NCI-H2081 (cell line): ENCODE data around the gene GALR3.
"Not testable (repeated sequence)": the region's sequence is repeated elsewhere in the genome, so short reads cannot be mapped to it uniquely, and the experiment has no call there.

Source experiments
- DNase-seq, 2 experiments: peaks; one replicate each; lab custom pipeline; 2025; lab: John Stamatoyannopoulos, UW

The GALR3 gene

GRCh38 chr22:37823134-37823985 is at the start of gene GALR3:
TSS of gene GALR3 (plus strand) at chr22:37823382. CDS start at chr22:37823407, 25 bp downstream.
- DNase-seq = no peak

GRCh38 chr22:37774728-37775127 is 48.5 kb upstream of the GALR3 start:
- DNase-seq = no peak

GRCh38 chr22:37775785-37776638 is 47.2 kb upstream of the GALR3 start:
- DNase-seq = no peak

- no peak for DNase-seq
These were observed 46.6 kb upstream of the GALR3 start for GRCh38 chr22:37776639-37777005.

GRCh38 chr22:37777122-37777687 is 46.0 kb upstream of the GALR3 start:
- DNase-seq = no peak

- DNase-seq = no peak
These were observed 44.7 kb upstream of the GALR3 start for GRCh38 chr22:37778370-37779009.

GRCh38 chr22:37781434-37782059 is 41.6 kb upstream of the GALR3 start:
- no peak for DNase-seq

GRCh38 chr22:37782340-37783168 is 40.6 kb upstream of the GALR3 start:
- DNase-seq = no peak

- no peak for DNase-seq
These were observed 38.2 kb upstream of the GALR3 start for GRCh38 chr22:37784829-37785495.

GRCh38 chr22:37790234-37790633 is 32.9 kb upstream of the GALR3 start:
- no peak for DNase-seq

- DNase-seq = no peak
These were observed 30.7 kb upstream of the GALR3 start for GRCh38 chr22:37792494-37792893.

GRCh38 chr22:37794376-37794775 is 28.8 kb upstream of the GALR3 start:
- DNase-seq = no peak

- DNase-seq = no peak
These were observed 27.1 kb upstream of the GALR3 start for GRCh38 chr22:37796079-37796478.

GRCh38 chr22:37797259-37797658 is 25.9 kb upstream of the GALR3 start:
- not testable (repeated sequence) for DNase-seq

GRCh38 chr22:37797874-37798500 is 25.2 kb upstream of the GALR3 start:
- no peak for DNase-seq

GRCh38 chr22:37799979-37800378 is 23.2 kb upstream of the GALR3 start:
- DNase-seq = not testable (repeated sequence)

- DNase-seq = peak in 1 of 2 experiments; percentile 20
These were observed 21.3 kb upstream of the GALR3 start for GRCh38 chr22:37801946-37802309.

- peak; percentile 39 to 50 for DNase-seq
These were observed 20.6 kb upstream of the GALR3 start for GRCh38 chr22:37802310-37803194.

- peak in 1 of 2 experiments; percentile 32 for DNase-seq
These were observed 20.0 kb upstream of the GALR3 start for GRCh38 chr22:37803195-37803638.
